H9 (cell line): ENCODE measurements around the gene UTP4. TPM values are rescaled to one million over a fixed set of nuclear protein-coding genes. Genes with fewer than 3 reads are reported as not detected.

Experiments used
- DNase-seq: peaks from one replicate; pipeline ENCODE4 v3.0.0-alpha.2; 2017
- H2AFZ ChIP-seq: one replicate; pipeline ENCODE4 v1.6.1; 2013; ENCODE audit warnings: mild to moderate bottlenecking, low read length, control low read depth, moderate library complexity
- H2AK5ac ChIP-seq: 2 replicates; pipeline ENCODE4 v1.6.1; 2013; ENCODE audit warnings: low read length, control low read depth, mixed read lengths; ENCODE audit not compliant: insufficient read length
- H2BK120ac ChIP-seq: one replicate; pipeline ENCODE4 v1.6.1; 2013; ENCODE audit warnings: low read depth, mild to moderate bottlenecking, low read length, control low read depth, inconsistent platforms; ENCODE audit not compliant: poor library complexity, severe bottlenecking
- H2BK12ac ChIP-seq: 2 replicates; pipeline ENCODE4 v1.6.1; 2013; ENCODE audit warnings: low read length, control low read depth, mixed read lengths, low read depth; ENCODE audit not compliant: insufficient read length
- H2BK15ac ChIP-seq: 2 replicates; pipeline ENCODE4 v1.6.1; 2013; ENCODE audit warnings: low read depth, low read length, control low read depth
- H2BK20ac ChIP-seq: one replicate; pipeline ENCODE4 v1.6.1; 2013; ENCODE audit warnings: low read depth, mild to moderate bottlenecking, low read length, control low read depth, inconsistent platforms; ENCODE audit not compliant: poor library complexity, severe bottlenecking
- H2BK5ac ChIP-seq: 2 replicates; pipeline ENCODE4 v1.6.1; 2013; ENCODE audit warnings: low read length, control low read depth, mixed read lengths; ENCODE audit not compliant: insufficient read length
- H3K14ac ChIP-seq: 2 replicates; pipeline ENCODE4 v1.6.1; 2013; ENCODE audit warnings: low read length, control low read depth; ENCODE audit not compliant: insufficient read depth
- H3K18ac ChIP-seq: 2 replicates; pipeline ENCODE4 v1.6.1; 2013; ENCODE audit warnings: low read depth, mild to moderate bottlenecking, mixed read lengths, low read length, control low read depth; ENCODE audit not compliant: insufficient read length
- H3K23ac ChIP-seq: 2 replicates; pipeline ENCODE4 v1.6.1; 2013; ENCODE audit warnings: low read length, control low read depth, mixed read lengths, low read depth; ENCODE audit not compliant: insufficient read length
- H3K23me2 ChIP-seq: 2 replicates; pipeline ENCODE4 v1.6.1; 2013; ENCODE audit warnings: low read depth, mild to moderate bottlenecking, mixed read lengths, low read length, control low read depth; ENCODE audit not compliant: insufficient read length, poor library complexity, severe bottlenecking
- H3K27ac ChIP-seq: 2 replicates; pipeline ENCODE4 v1.5.1; 2013; ENCODE audit warnings: low read length, control low read depth, mixed read lengths, low read depth; ENCODE audit not compliant: insufficient read length
- H3K27me3 ChIP-seq: 2 replicates; pipeline ENCODE4 v1.6.1; 2013; ENCODE audit warnings: low read length, control low read depth, inconsistent platforms; ENCODE audit not compliant: insufficient read depth
- H3K4ac ChIP-seq: 2 replicates; pipeline ENCODE4 v1.6.1; 2013; ENCODE audit warnings: low read depth, mild to moderate bottlenecking, control low read depth, inconsistent platforms, low read length, moderate library complexity
- H3K4me1 ChIP-seq: 2 replicates; pipeline ENCODE4 v1.6.1; 2013; ENCODE audit warnings: low read length, control low read depth, inconsistent platforms; ENCODE audit not compliant: insufficient read depth
- H3K4me2 ChIP-seq: 2 replicates; pipeline ENCODE4 v1.6.1; 2013; ENCODE audit warnings: low read length, control low read depth, mixed read lengths; ENCODE audit not compliant: insufficient read length, insufficient read depth
- H3K56ac ChIP-seq: 2 replicates; pipeline ENCODE4 v1.6.1; 2013; ENCODE audit warnings: low read depth, mild to moderate bottlenecking, mixed read lengths, low read length, control low read depth; ENCODE audit not compliant: insufficient read length
- H3K79me1 ChIP-seq: 2 replicates; pipeline ENCODE4 v1.6.1; 2013; ENCODE audit warnings: low read depth, mild to moderate bottlenecking, moderate library complexity, low read length, control low read depth, inconsistent platforms; ENCODE audit not compliant: insufficient read depth, poor library complexity, severe bottlenecking
- H3K79me2 ChIP-seq: 2 replicates; pipeline ENCODE4 v1.6.1; 2013; ENCODE audit warnings: low read length, control low read depth, inconsistent platforms; ENCODE audit not compliant: insufficient read depth
- H3K9ac ChIP-seq: 2 replicates; pipeline ENCODE4 v1.6.1; 2013; ENCODE audit warnings: low read length, control low read depth, mixed read lengths; ENCODE audit not compliant: insufficient read length; ENCODE audit errors: extremely low read depth
- H3K9me3 ChIP-seq: one replicate; pipeline ENCODE4 v1.6.1; 2013; ENCODE audit warnings: low read depth, low read length, inconsistent platforms; ENCODE audit not compliant: control insufficient read depth
- H3T11ph ChIP-seq: one replicate; pipeline ENCODE4 v1.6.1; 2013; ENCODE audit warnings: mild to moderate bottlenecking, low read length, control low read depth, inconsistent platforms
- H4K20me1 ChIP-seq: one replicate; pipeline ENCODE4 v1.6.1; 2013; ENCODE audit not compliant: control insufficient read depth, insufficient read length, insufficient read depth
- H4K5ac ChIP-seq: 2 replicates; pipeline ENCODE4 v1.6.1; 2013; ENCODE audit warnings: low read depth, mild to moderate bottlenecking, mixed read lengths, low read length, control low read depth; ENCODE audit not compliant: insufficient read length
- H4K8ac ChIP-seq: replicated peaks from 2 replicates; pipeline ENCODE4 v1.6.1; 2013; ENCODE audit warnings: low read length, control low read depth, mixed read lengths, low read depth; ENCODE audit not compliant: insufficient read length
- H4K91ac ChIP-seq: 2 replicates; pipeline ENCODE4 v1.6.1; 2013; ENCODE audit warnings: low read depth, mild to moderate bottlenecking, moderate library complexity, mixed read lengths, low read length, control low read depth; ENCODE audit not compliant: insufficient read length
- H3K27ac Mint-ChIP-seq, 3 experiments: 2 replicates in 2 of 3; 3 replicates in 1 of 3; pipeline ENCODE4 v1.8.0; 2020 to 2021; ENCODE audit warnings: mixed read lengths in 3 of 3, mild to moderate bottlenecking in 1 of 3, moderate library complexity in 1 of 3
- H3K27me3 Mint-ChIP-seq: 2 replicates; pipeline ENCODE4 v1.8.0; 2021; ENCODE audit warnings: low read depth, mild to moderate bottlenecking, moderate library complexity, mixed read lengths
- H3K36me3 Mint-ChIP-seq, 3 experiments: 2 replicates in 2 of 3; 3 replicates in 1 of 3; pipeline ENCODE4 v1.8.0; 2020 to 2021; ENCODE audit warnings: low read depth in 3 of 3, mixed read lengths in 3 of 3; ENCODE audit not compliant: insufficient read depth in 1 of 3
- H3K4me1 Mint-ChIP-seq, 2 experiments: 2 replicates each; pipeline ENCODE4 v1.8.0; 2020; ENCODE audit warnings: mixed read lengths in 2 of 2
- H3K4me3 Mint-ChIP-seq, 2 experiments: 2 replicates in 1 of 2; 3 replicates in 1 of 2; pipeline ENCODE4 v1.8.0; 2020 to 2021; ENCODE audit warnings: mild to moderate bottlenecking in 2 of 2, mixed read lengths in 2 of 2, moderate library complexity in 1 of 2
- H3K9me3 Mint-ChIP-seq, 2 experiments: 2 replicates in 1 of 2; 3 replicates in 1 of 2; pipeline ENCODE4 v1.8.0; 2020; ENCODE audit warnings: mild to moderate bottlenecking in 2 of 2, mixed read lengths in 2 of 2, moderate library complexity in 1 of 2
- WGBS: extraction: QIAGEN DNeasy Blood & Tissue Kit; methylation state at CpG from one replicate; pipeline ENCODE4 v1.1.7; 2013; ENCODE audit warnings: missing lambda C conversion rate, low lambda C conversion rate, mixed read lengths; ENCODE audit not compliant: insufficient read length; ENCODE audit errors: extremely low coverage; 5-methylcytosine and 5-hydroxymethylcytosine counted together
- total RNA-seq: library from RNA; stranded (reverse); gene quantifications from 2 replicates; pipeline ENCODE4 v1.2.1, GENCODE V29; 2021
- TF ChIP-seq, protein P1 (sequence below): fragments of 200-600 bp; sonication (generic); conservative IDR thresholded peaks from 3 replicates; pipeline ENCODE4 v1.8.0; 2021; ENCODE audit warnings: antibody characterized with exemption, mild to moderate bottlenecking

The UTP4 gene
- total RNA-seq, 1 experiment from 2014 or later: 94.0 TPM

- H3K9me3 ChIP-seq: no peaks in the 10 kb centered on the region
- H3K4me2 ChIP-seq: no peak overlapping the region
- no peak overlapping the region for H2BK20ac ChIP-seq
- H4K91ac ChIP-seq: no peak overlapping the region
- H3T11ph ChIP-seq: no peak overlapping the region
- H3K27ac ChIP-seq: no peak overlapping the region
- no peak overlapping the region for H3K23ac ChIP-seq
- no peak overlapping the region for H3K56ac ChIP-seq
- Mint-ChIP-seq H3K27ac (no peak overlapping the region), H3K4me1 (peaks cover 26 to 29% of the 10 kb centered on the region in 2 experiments), H3K36me3 (no peaks in the 10 kb centered on the region), H3K4me3 (no peak overlapping the region), H3K9me3 (no peaks in the 10 kb centered on the region), H3K27me3 (no peaks in the 10 kb centered on the region)
- peaks cover 4% of the 10 kb centered on the region; the same call in 1 of the 2 replicates for H3K4me1 ChIP-seq
- H2AFZ ChIP-seq: no peak overlapping the region
- H3K18ac ChIP-seq: no peak overlapping the region
- H4K5ac ChIP-seq: no peak overlapping the region
- H3K14ac ChIP-seq: no peak overlapping the region
- no peaks in the 10 kb centered on the region for H4K20me1 ChIP-seq
- no peak overlapping the region for H2AK5ac ChIP-seq
- H3K9ac ChIP-seq: no peak overlapping the region
- H4K8ac ChIP-seq: no peak overlapping the region
- H2BK120ac ChIP-seq: no peak overlapping the region
- TF ChIP-seq, protein P1, sequence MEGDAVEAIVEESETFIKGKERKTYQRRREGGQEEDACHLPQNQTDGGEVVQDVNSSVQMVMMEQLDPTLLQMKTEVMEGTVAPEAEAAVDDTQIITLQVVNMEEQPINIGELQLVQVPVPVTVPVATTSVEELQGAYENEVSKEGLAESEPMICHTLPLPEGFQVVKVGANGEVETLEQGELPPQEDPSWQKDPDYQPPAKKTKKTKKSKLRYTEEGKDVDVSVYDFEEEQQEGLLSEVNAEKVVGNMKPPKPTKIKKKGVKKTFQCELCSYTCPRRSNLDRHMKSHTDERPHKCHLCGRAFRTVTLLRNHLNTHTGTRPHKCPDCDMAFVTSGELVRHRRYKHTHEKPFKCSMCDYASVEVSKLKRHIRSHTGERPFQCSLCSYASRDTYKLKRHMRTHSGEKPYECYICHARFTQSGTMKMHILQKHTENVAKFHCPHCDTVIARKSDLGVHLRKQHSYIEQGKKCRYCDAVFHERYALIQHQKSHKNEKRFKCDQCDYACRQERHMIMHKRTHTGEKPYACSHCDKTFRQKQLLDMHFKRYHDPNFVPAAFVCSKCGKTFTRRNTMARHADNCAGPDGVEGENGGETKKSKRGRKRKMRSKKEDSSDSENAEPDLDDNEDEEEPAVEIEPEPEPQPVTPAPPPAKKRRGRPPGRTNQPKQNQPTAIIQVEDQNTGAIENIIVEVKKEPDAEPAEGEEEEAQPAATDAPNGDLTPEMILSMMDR: no peak
- no peaks in the 10 kb centered on the region for H3K79me1 ChIP-seq
- DNase-seq: no peak
- H2BK12ac ChIP-seq: no peak overlapping the region
- no peak overlapping the region for H3K4ac ChIP-seq
- H3K23me2 ChIP-seq: no peaks in the 10 kb centered on the region
- H3K27me3 ChIP-seq: no peaks in the 10 kb centered on the region
- H3K79me2 ChIP-seq: no peaks in the 10 kb centered on the region
- no peak overlapping the region for H2BK5ac ChIP-seq
- H2BK15ac ChIP-seq: no peak overlapping the region
- no CpG with 5 or more reads among the region's 6 CpGs for WGBS
These were observed 37.3 kb upstream of the UTP4 start for GRCh38 chr16:69095193-69095592.
